SK-N-SH treated with all-trans-retinoic acid at 6 μM for 48 hours (cell line): ENCODE measurements around the gene AGAP3.

ENCODE experiments used
- ATAC-seq: fragments of 200-7000 bp; cut with Tn5 transposase; 3 replicates; pipeline ENCODE4 v1.9.1; 2020; ENCODE audit warnings: mild to moderate bottlenecking, moderate library complexity
- ARNTL ChIP-seq: fragments of 450-650 bp; formaldehyde crosslinking; IDR thresholded peaks from 2 replicates; pipeline ENCODE4 v1.5.0; 2020; ENCODE audit warnings: low read depth, mild to moderate bottlenecking, moderate library complexity, borderline replicate concordance
- BACH2 ChIP-seq: fragments of 250-450 bp; sonication (Bioruptor Pico); IDR thresholded peaks from 2 replicates; pipeline ENCODE4 v1.9.0; 2021; ENCODE audit warnings: mild to moderate bottlenecking, borderline replicate concordance
- CSDC2 ChIP-seq: fragments of 250-450 bp; sonication (Bioruptor Pico); IDR thresholded peaks from 2 replicates; pipeline ENCODE4 v1.5.0; 2020; ENCODE audit warnings: mild to moderate bottlenecking, moderate library complexity
- ESRRG ChIP-seq: fragments of 250-450 bp; sonication (Bioruptor Pico); IDR thresholded peaks from 2 replicates; pipeline ENCODE4 v1.6.1; 2021; ENCODE audit warnings: mild to moderate bottlenecking
- GLIS3 ChIP-seq: fragments of 250-450 bp; sonication (Bioruptor Pico); IDR thresholded peaks from 2 replicates; pipeline ENCODE4 v1.5.0; 2020; ENCODE audit warnings: mild to moderate bottlenecking, moderate library complexity
- ISL1 ChIP-seq: fragments of 250-450 bp; sonication (Bioruptor Pico); IDR thresholded peaks from 2 replicates; pipeline ENCODE4 v2.1.2; 2022; ENCODE audit warnings: mild to moderate bottlenecking, moderate library complexity
- OSR1 ChIP-seq: fragments of 250-450 bp; sonication (Bioruptor Pico); IDR thresholded peaks from 2 replicates; pipeline ENCODE4 v1.8.0; 2022; ENCODE audit warnings: moderate library complexity, mild to moderate bottlenecking, inconsistent platforms
- PATZ1 ChIP-seq: fragments of 250-450 bp; sonication (Bioruptor Pico); IDR thresholded peaks from 2 replicates; pipeline ENCODE4 v1.8.0; 2020; ENCODE audit warnings: mild to moderate bottlenecking, moderate library complexity, borderline replicate concordance
- PPARA ChIP-seq: fragments of 250-450 bp; sonication (Bioruptor Pico); IDR thresholded peaks from 2 replicates; pipeline ENCODE4 v1.5.0; 2020; ENCODE audit warnings: mild to moderate bottlenecking, borderline replicate concordance
- RARB ChIP-seq: fragments of 250-450 bp; sonication (Bioruptor Pico); IDR thresholded peaks from 2 replicates; pipeline ENCODE4 v1.8.0; 2021; ENCODE audit warnings: mild to moderate bottlenecking, moderate library complexity
- SNAI2 ChIP-seq: fragments of 250-450 bp; sonication (Bioruptor Pico); IDR thresholded peaks from 2 replicates; pipeline ENCODE4 v1.5.0; 2020; ENCODE audit warnings: mild to moderate bottlenecking, moderate library complexity
- TCF4 ChIP-seq: fragments of 250-450 bp; sonication (Bioruptor Pico); IDR thresholded peaks from 2 replicates; pipeline ENCODE4 v1.8.0; 2021; ENCODE audit warnings: mild to moderate bottlenecking, moderate library complexity, borderline replicate concordance
- TOX ChIP-seq: fragments of 250-450 bp; sonication (Bioruptor Pico); IDR thresholded peaks from 2 replicates; pipeline ENCODE4 v1.8.0; 2021; ENCODE audit warnings: mild to moderate bottlenecking, moderate library complexity, borderline replicate concordance
- TSHZ2 ChIP-seq: fragments of 250-450 bp; sonication (Bioruptor Pico); IDR thresholded peaks from 2 replicates; pipeline ENCODE4 v1.5.0; 2020; ENCODE audit warnings: mild to moderate bottlenecking, moderate library complexity
- ZC3H10 ChIP-seq: fragments of 250-450 bp; sonication (Bioruptor Pico); IDR thresholded peaks from 2 replicates; pipeline ENCODE4 v1.5.1; 2021; ENCODE audit warnings: mild to moderate bottlenecking, moderate library complexity
- ZFP3 ChIP-seq: fragments of 250-450 bp; sonication (Bioruptor Pico); IDR thresholded peaks from 2 replicates; pipeline ENCODE4 v1.5.0; 2020; ENCODE audit warnings: mild to moderate bottlenecking, moderate library complexity
- ZFP30 ChIP-seq: fragments of 450-650 bp; formaldehyde crosslinking; IDR thresholded peaks from 2 replicates; pipeline ENCODE4 v1.5.0; 2022; ENCODE audit warnings: mild to moderate bottlenecking, moderate library complexity
- ZNF565 ChIP-seq: fragments of 450-650 bp; formaldehyde crosslinking; conservative IDR thresholded peaks from 2 replicates; pipeline ENCODE4 v1.5.0; 2020; ENCODE audit warnings: low read depth, mild to moderate bottlenecking, moderate library complexity
- ZNF70 ChIP-seq: fragments of 450-650 bp; formaldehyde crosslinking; IDR thresholded peaks from 2 replicates; pipeline ENCODE4 v1.5.0; 2020; ENCODE audit warnings: mild to moderate bottlenecking, moderate library complexity
- ZNF8 ChIP-seq: fragments of 450-650 bp; formaldehyde crosslinking; IDR thresholded peaks from 2 replicates; pipeline ENCODE4 v1.5.0; 2020; ENCODE audit warnings: mild to moderate bottlenecking, moderate library complexity
- TF ChIP-seq, protein P1 (sequence below): fragments of 250-450 bp; sonication (Bioruptor Pico); IDR thresholded peaks from 2 replicates; pipeline ENCODE4 v1.5.1; 2021; ENCODE audit warnings: mild to moderate bottlenecking, moderate library complexity
- TF ChIP-seq, protein P2 (sequence below): fragments of 250-450 bp; sonication (Bioruptor Pico); IDR thresholded peaks from 2 replicates; pipeline ENCODE4 v1.5.1; 2020; ENCODE audit warnings: low read depth, mild to moderate bottlenecking, moderate library complexity

Gene AGAP3

GRCh38 chr7:151157645-151158329, 71.5 kb downstream of the AGAP3 start:
- ATAC-seq = peak; percentile 19; the same call in 2 of the 3 replicates

GRCh38 chr7:151161757-151162156, 75.5 kb downstream of the AGAP3 start:
- no peak for TF ChIP-seq ZNF70 (CRISPR knock-in tag)
- no peak for TF ChIP-seq ZNF565 (CRISPR knock-in tag)
- TF ChIP-seq ZFP30 (CRISPR knock-in tag) = no peak
- TF ChIP-seq, all 23 proteins: peak for 0
- ATAC-seq = no peak

More at GRCh38 chr7:151157645-151158329, 71.5 kb downstream of the AGAP3 start:
- TF ChIP-seq OSR1 (CRISPR knock-in tag) = no peak
- no peak for TF ChIP-seq PATZ1 (CRISPR knock-in tag)
- TF ChIP-seq ISL1 = no peak
- no peak for TF ChIP-seq ARNTL
- TF ChIP-seq BACH2 (CRISPR knock-in tag) = no peak
- TF ChIP-seq, protein P1, sequence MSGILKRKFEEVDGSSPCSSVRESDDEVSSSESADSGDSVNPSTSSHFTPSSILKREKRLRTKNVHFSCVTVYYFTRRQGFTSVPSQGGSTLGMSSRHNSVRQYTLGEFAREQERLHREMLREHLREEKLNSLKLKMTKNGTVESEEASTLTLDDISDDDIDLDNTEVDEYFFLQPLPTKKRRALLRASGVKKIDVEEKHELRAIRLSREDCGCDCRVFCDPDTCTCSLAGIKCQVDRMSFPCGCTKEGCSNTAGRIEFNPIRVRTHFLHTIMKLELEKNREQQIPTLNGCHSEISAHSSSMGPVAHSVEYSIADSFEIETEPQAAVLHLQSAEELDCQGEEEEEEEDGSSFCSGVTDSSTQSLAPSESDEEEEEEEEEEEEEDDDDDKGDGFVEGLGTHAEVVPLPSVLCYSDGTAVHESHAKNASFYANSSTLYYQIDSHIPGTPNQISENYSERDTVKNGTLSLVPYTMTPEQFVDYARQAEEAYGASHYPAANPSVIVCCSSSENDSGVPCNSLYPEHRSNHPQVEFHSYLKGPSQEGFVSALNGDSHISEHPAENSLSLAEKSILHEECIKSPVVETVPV = no peak
- TF ChIP-seq ZNF565 (CRISPR knock-in tag) = no peak

DNA sequence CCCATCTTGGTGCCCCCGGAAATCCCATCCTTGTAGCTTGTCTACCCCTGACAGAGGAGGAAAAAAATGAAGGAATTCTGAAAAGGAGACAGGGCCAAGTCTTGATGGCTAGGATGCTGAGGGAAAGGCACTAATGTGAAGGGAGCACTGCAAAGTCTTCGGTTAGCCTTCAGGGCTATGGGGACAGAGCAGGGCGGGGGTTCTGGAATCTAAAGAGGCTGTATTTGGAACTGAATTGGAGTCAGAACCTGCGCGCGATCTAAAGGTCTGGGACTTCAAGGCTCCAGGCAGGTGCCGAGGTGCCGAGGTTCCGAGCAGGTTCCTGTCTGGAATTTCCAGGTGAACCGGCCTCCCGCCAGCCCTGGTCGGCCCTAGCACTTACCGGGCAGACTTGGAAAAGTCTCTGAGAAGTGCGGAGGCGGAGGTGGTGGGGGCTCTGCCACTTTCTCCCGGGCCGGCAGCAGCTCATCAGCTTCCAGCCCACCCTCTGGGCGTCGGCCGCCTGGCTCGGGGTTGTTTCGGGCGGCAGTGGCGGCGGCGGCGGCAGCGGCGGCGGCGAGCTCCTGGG, 80.4 kb downstream of the AGAP3 start:
- no peak; the same call in 2 of the 3 replicates for ATAC-seq
- no peak for TF ChIP-seq ZNF565 (CRISPR knock-in tag)
- TF ChIP-seq, protein P1 = no peak
- no peak for TF ChIP-seq ZFP30 (CRISPR knock-in tag)
- no peak for TF ChIP-seq CSDC2 (CRISPR knock-in tag)

- ATAC-seq = peak; percentile 62
- TF ChIP-seq PPARA (CRISPR knock-in tag) (no peak), RARB (CRISPR knock-in tag) (no peak), GLIS3 (CRISPR knock-in tag) (no peak), ZFP30 (CRISPR knock-in tag) (no peak), ZC3H10 (CRISPR knock-in tag) (no peak), CSDC2 (CRISPR knock-in tag) (no peak), ZFP3 (no peak), ARNTL (no peak), ESRRG (CRISPR knock-in tag) (no peak), ZNF565 (CRISPR knock-in tag) (no peak), TSHZ2 (CRISPR knock-in tag) (no peak), SNAI2 (no peak), TCF4 (CRISPR knock-in tag) (no peak), OSR1 (CRISPR knock-in tag) (no peak), ZNF70 (CRISPR knock-in tag) (no peak), TOX (CRISPR knock-in tag) (no peak), BACH2 (CRISPR knock-in tag) (no peak), ZNF8 (no peak), PATZ1 (CRISPR knock-in tag) (no peak)
- TF ChIP-seq, protein P2, sequence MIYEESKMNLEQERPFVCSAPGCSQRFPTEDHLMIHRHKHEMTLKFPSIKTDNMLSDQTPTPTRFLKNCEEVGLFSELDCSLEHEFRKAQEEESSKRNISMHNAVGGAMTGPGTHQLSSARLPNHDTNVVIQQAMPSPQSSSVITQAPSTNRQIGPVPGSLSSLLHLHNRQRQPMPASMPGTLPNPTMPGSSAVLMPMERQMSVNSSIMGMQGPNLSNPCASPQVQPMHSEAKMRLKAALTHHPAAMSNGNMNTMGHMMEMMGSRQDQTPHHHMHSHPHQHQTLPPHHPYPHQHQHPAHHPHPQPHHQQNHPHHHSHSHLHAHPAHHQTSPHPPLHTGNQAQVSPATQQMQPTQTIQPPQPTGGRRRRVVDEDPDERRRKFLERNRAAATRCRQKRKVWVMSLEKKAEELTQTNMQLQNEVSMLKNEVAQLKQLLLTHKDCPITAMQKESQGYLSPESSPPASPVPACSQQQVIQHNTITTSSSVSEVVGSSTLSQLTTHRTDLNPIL (CRISPR knock-in tag) = no peak
Observed at GRCh38 chr7:151167197-151167961, 81.1 kb downstream of the AGAP3 start, which contains the start of gene GBX1. TSS of gene GBX1 (minus strand) at chr7:151167694. CDS start at chr7:151167548, 146 bp downstream.
